SK-N-SH (cell line): ENCODE data around the gene ROBO1. TPM values are rescaled to one million over a fixed set of nuclear protein-coding genes. Genes with fewer than 3 reads are reported as not detected.

Experiments
- CTCF ChIA-PET: fragments of 300-600, 350-600 bp; formaldehyde crosslinking; extraction: SDS; loops from one replicate; lab custom pipeline; 2021; lab: Yijun Ruan, JAX
- POLR2A ChIA-PET: fragments of 350-600 bp; sonication (Branson Sonifier 250); formaldehyde crosslinking; extraction: SDS; loops from one replicate; lab custom pipeline; 2020; ENCODE audit warnings: antibody characterized with exemption, inconsistent platforms; lab: Yijun Ruan, JAX
- DNase-seq: peaks from one replicate; pipeline ENCODE4 v3.0.0; 2012
- H2AFZ ChIP-seq: fragments of 200-600 bp; sonication (generic); 2 replicates; pipeline ENCODE4 v1.8.1; 2016; ENCODE audit warnings: antibody characterized with exemption, mild to moderate bottlenecking, low read depth
- H3F3A ChIP-seq: fragments of 200-600 bp; sonication (generic); replicated peaks from 2 replicates; pipeline ENCODE3; 2016; ENCODE audit warnings: antibody characterized with exemption, mild to moderate bottlenecking; ENCODE audit not compliant: insufficient read depth
- H3K27ac ChIP-seq, 2 experiments: fragments of 200-500 bp in 1 of 2; fragments of 200-600 bp in 1 of 2; sonication (Bioruptor generic) in 1 of 2; sonication (generic), shearing (Covaris generic) in 1 of 2; 2 replicates each; pipeline versions ENCODE4 v1.5.1 to v1.6.1; 2014 to 2016; ENCODE audit warnings: low read depth in 2 of 2, inconsistent platforms in 1 of 2, low read length in 1 of 2, mild to moderate bottlenecking in 1 of 2, mixed read lengths in 1 of 2
- H3K27me3 ChIP-seq: fragments of 200-600 bp; sonication (generic), shearing (Covaris generic); 2 replicates; pipeline ENCODE4 v1.6.1; 2016; ENCODE audit warnings: mixed run types; ENCODE audit not compliant: insufficient read depth
- H3K36me3 ChIP-seq, 2 experiments: fragments of 200-500 bp in 1 of 2; fragments of 200-600 bp in 1 of 2; sonication (Bioruptor generic) in 1 of 2; sonication (generic) in 1 of 2; replicated peaks in 1 of 2; 2 replicates each; pipeline versions ENCODE3 to v1.5.1; 2014 to 2016; ENCODE audit warnings: low read length in 1 of 2, mild to moderate bottlenecking in 1 of 2; ENCODE audit not compliant: insufficient read depth in 2 of 2, control insufficient read depth in 1 of 2
- H3K4me1 ChIP-seq, 2 experiments: fragments of 200-500 bp in 1 of 2; fragments of 200-600 bp in 1 of 2; sonication (Bioruptor generic) in 1 of 2; sonication (generic), shearing (Covaris generic) in 1 of 2; 2 replicates each; pipeline versions ENCODE4 v1.5.1 to v1.6.1; 2014 to 2016; ENCODE audit warnings: low read depth in 1 of 2, low read length in 1 of 2, mixed run types in 1 of 2; ENCODE audit not compliant: insufficient read depth in 2 of 2, control insufficient read depth in 1 of 2
- H3K4me2 ChIP-seq: fragments of 200-600 bp; sonication (generic), shearing (Covaris generic); 2 replicates; pipeline ENCODE4 v1.6.1; 2017; ENCODE audit warnings: mixed run types
- H3K4me3 ChIP-seq, 2 experiments: fragments of 200-500 bp in 1 of 2; fragments of 200-600 bp in 1 of 2; sonication (Bioruptor generic) in 1 of 2; sonication (generic), shearing (Covaris generic) in 1 of 2; 2 replicates each; pipeline versions ENCODE4 v1.5.1 to v1.8.1; 2014 to 2016; ENCODE audit warnings: low read depth in 2 of 2, inconsistent platforms in 1 of 2, low read length in 1 of 2, mild to moderate bottlenecking in 1 of 2, mixed read lengths in 1 of 2, moderate library complexity in 1 of 2
- H3K79me2 ChIP-seq: fragments of 200-600 bp; sonication (generic); 2 replicates; pipeline ENCODE4 v1.8.1; 2017; ENCODE audit warnings: mild to moderate bottlenecking; ENCODE audit not compliant: insufficient read depth
- H3K9ac ChIP-seq: fragments of 200-600 bp; sonication (generic); 2 replicates; pipeline ENCODE4 v1.6.1; 2017; ENCODE audit warnings: mixed run types
- H3K9me2 ChIP-seq: fragments of 200-600 bp; sonication (generic); 2 replicates; pipeline ENCODE4 v1.6.1; 2017; ENCODE audit warnings: mixed run types
- H3K9me3 ChIP-seq: fragments of 200-600 bp; sonication (generic); 2 replicates; pipeline ENCODE4 v1.6.1; 2017; ENCODE audit warnings: mixed run types, mild to moderate bottlenecking, moderate library complexity
- H4K20me1 ChIP-seq: fragments of 200-600 bp; sonication (generic); 2 replicates; pipeline ENCODE4 v1.6.1; 2017; ENCODE audit warnings: mild to moderate bottlenecking, mixed run types; ENCODE audit not compliant: insufficient read depth
- CTCF ChIP-seq: fragments of 200-600 bp; sonication (generic); IDR thresholded peaks from 2 replicates; pipeline ENCODE4 v1.6.1; 2017; ENCODE audit warnings: antibody characterized with exemption, mild to moderate bottlenecking, moderate library complexity
- EP300 ChIP-seq, 2 experiments: IDR thresholded peaks; 2 replicates each; pipeline versions ENCODE4 v1.4.0 to v1.6.1; 2012; ENCODE audit warnings: borderline replicate concordance in 1 of 2, low read depth in 1 of 2, low read length in 1 of 2
- FOXJ3 ChIP-seq: sonication (generic); formaldehyde crosslinking; IDR thresholded peaks from 2 replicates; pipeline ENCODE4 v1.5.1; 2020; ENCODE audit warnings: mild to moderate bottlenecking, missing genetic modification reagents
- FOXM1 ChIP-seq: IDR thresholded peaks from 2 replicates; pipeline ENCODE4 v1.4.0; 2012; ENCODE audit warnings: low read depth, mild to moderate bottlenecking
- GATA2 ChIP-seq: sonication (generic); formaldehyde crosslinking; IDR thresholded peaks from 2 replicates; pipeline ENCODE4 v1.5.0; 2020; ENCODE audit warnings: mild to moderate bottlenecking, missing genetic modification reagents
- MEF2A ChIP-seq: IDR thresholded peaks from 2 replicates; pipeline ENCODE4 v1.4.0; 2012; ENCODE audit warnings: low read depth, borderline replicate concordance
- MXI1 ChIP-seq: IDR thresholded peaks from 2 replicates; pipeline ENCODE4 v1.6.1; 2012; ENCODE audit warnings: mild to moderate bottlenecking, low read depth, low read length, improper control_type of control experiment
- NRF1 ChIP-seq: IDR thresholded peaks from 2 replicates; pipeline ENCODE4 v1.6.1; 2012; ENCODE audit warnings: low read depth, mild to moderate bottlenecking, low read length
- RAD21 ChIP-seq: IDR thresholded peaks from 2 replicates; pipeline ENCODE4 v1.6.1; 2012; ENCODE audit warnings: mild to moderate bottlenecking, low read length
- RXRA ChIP-seq: IDR thresholded peaks from 2 replicates; pipeline ENCODE4 v1.4.0; 2012; ENCODE audit warnings: low read depth, mild to moderate bottlenecking, borderline replicate concordance
- SMC3 ChIP-seq: IDR thresholded peaks from 2 replicates; pipeline ENCODE4 v1.6.1; 2012; ENCODE audit warnings: low read depth, low read length, improper control_type of control experiment
- TAF1 ChIP-seq: IDR thresholded peaks from 2 replicates; pipeline ENCODE4 v1.6.1; 2012; ENCODE audit warnings: low read depth, mild to moderate bottlenecking, low read length, moderate library complexity, borderline replicate concordance
- TEAD4 ChIP-seq: IDR thresholded peaks from 2 replicates; pipeline ENCODE4 v1.4.0; 2012; ENCODE audit warnings: mild to moderate bottlenecking, borderline replicate concordance; ENCODE audit not compliant: insufficient read depth
- WGBS: methylation state at CpG from one replicate; pipeline ENCODE4 v1.1.6; 2017; ENCODE audit warnings: low lambda C conversion rate; 5-methylcytosine and 5-hydroxymethylcytosine counted together
- polyA plus RNA-seq, 3 experiments: library from polyadenylated mRNA; depleted of rRNA; stranded (reverse); fragments of >200 nt; gene quantifications; 2 replicates each; pipeline ENCODE4 v1.2.3, GENCODE V29; 2012

The ROBO1 gene
- polyA plus RNA-seq, 1 of the 3 experiments (the other 2 are of a cell fraction), result 22.7 TPM

GRCh38 chr3:79690072-79690471 lies 77.7 kb downstream of the ROBO1 start:
- Histone ChIP-seq H4K20me1 (no peaks in the 10 kb centered on the region), H3K4me3 (no peak overlapping the region), H3F3A (no peaks in the 10 kb centered on the region), H3K9ac (no peak overlapping the region), H3K79me2 (no peaks in the 10 kb centered on the region), H3K27ac (peak overlapping the region in 1 of 2 experiments; percentile 14; a peak in 1 of 4 replicates), H3K36me3 (no peaks in the 10 kb centered on the region), H3K9me3 (no peaks in the 10 kb centered on the region), H3K27me3 (no peaks in the 10 kb centered on the region), H3K4me2 (no peak overlapping the region), H2AFZ (no peak overlapping the region), H3K4me1 (peaks cover 0 to 2% of the 10 kb centered on the region in 2 experiments; a peak in 2 of 4 replicates), H3K9me2 (no peaks in the 10 kb centered on the region)
- CTCF ChIA-PET, result interaction anchor here (0.9 to 1.2 kb wide), 2 partner anchors 30 to 104 kb away, joined by 3 read pairs; no protein-coding TSS in a partner anchor
- TF ChIP-seq RAD21 (peak; percentile 8; the same call in 1 of the 2 replicates), EP300 (IDR thresholded peaks at IDR 0.05; ENCODE audit: borderline replicate concordance in 1 of 2, low read depth in 1 of 2, low read length in 1 of 2) (0 out of 4 replicates have a peak, but pooled peaks of 1 of the 2 experiments have one; percentile 52), MXI1 (no peak), GATA2 (CRISPR knock-in tag) (peak; percentile 68)
- DNase-seq, result peak; percentile 0
- WGBS, result 50% methylated on average over 1 of the region's 1 CpG
- POLR2A ChIA-PET, result no interaction called here

DNA sequence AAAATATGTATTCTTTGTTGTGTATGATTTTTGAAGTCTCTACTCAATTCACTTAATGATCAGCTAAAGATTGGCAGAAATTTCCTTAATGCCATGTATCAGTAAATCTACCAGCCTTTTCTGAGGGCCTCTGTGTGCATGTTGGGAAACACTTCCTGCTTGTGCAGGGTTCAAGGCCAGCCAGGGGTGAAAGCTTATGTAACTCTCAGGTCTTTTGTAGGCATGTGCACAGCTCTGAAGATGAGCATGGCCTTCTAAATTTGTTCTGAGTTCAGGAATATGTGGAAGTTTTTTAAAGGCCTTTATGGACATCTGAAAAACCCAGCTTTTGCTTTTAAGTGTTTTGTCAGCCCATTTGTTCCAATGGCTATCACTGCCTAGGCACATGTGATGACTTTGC lies 82.7 kb downstream of the ROBO1 start:
- POLR2A ChIA-PET, result no interaction called here
- no peak overlapping the region for H3K4me3 ChIP-seq
- no peaks in the 10 kb centered on the region for H3K36me3 ChIP-seq
- CTCF ChIA-PET, result no interaction called here
- no peak for TF ChIP-seq MXI1
- no peak for TF ChIP-seq RXRA
- no peak for TF ChIP-seq TAF1
- no peak for TF ChIP-seq FOXM1
- no peak for TF ChIP-seq MEF2A
- H2AFZ ChIP-seq, result no peak overlapping the region
- peaks cover 0 to under 1% of the 10 kb centered on the region in 2 experiments; a peak in 1 of 4 replicates for H3K4me1 ChIP-seq
- H3K9me3 ChIP-seq, result no peaks in the 10 kb centered on the region
- no peak overlapping the region for H3K4me2 ChIP-seq
- H4K20me1 ChIP-seq, result no peaks in the 10 kb centered on the region
- H3K9me2 ChIP-seq, result no peaks in the 10 kb centered on the region
- DNase-seq, result no peak
- no peaks in the 10 kb centered on the region for H3K27me3 ChIP-seq
- no peaks in the 10 kb centered on the region for H3K79me2 ChIP-seq
- H3K9ac ChIP-seq, result no peak overlapping the region
- H3K27ac ChIP-seq, result no peak overlapping the region
- no peaks in the 10 kb centered on the region for H3F3A ChIP-seq

DNA sequence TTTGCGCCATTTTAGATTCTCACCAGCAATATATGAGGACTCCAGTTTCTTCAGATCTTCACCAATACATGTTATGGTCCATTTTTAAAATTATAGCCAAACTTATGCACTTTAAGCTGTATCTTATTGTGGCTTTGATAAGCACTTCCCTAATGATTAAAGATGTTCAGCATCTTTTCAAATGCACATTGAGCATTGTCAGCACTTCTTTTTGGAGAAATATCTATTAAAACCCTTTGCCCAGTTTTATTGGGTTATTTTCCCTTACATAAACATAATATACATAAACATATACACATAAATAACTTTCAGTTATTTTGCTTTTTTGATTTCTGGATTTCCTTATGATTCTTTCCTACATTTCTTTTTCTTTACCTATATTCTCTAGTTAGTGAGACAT lies 83.8 kb downstream of the ROBO1 start:
- Histone ChIP-seq H4K20me1 (no peaks in the 10 kb centered on the region), H3K9me3 (no peaks in the 10 kb centered on the region), H3K9ac (no peak overlapping the region), H2AFZ (no peak overlapping the region), H3F3A (no peaks in the 10 kb centered on the region), H3K36me3 (no peaks in the 10 kb centered on the region), H3K4me3 (no peak overlapping the region), H3K4me1 (no peaks in the 10 kb centered on the region), H3K27me3 (no peaks in the 10 kb centered on the region), H3K79me2 (no peaks in the 10 kb centered on the region), H3K27ac (no peak overlapping the region), H3K9me2 (no peaks in the 10 kb centered on the region), H3K4me2 (no peak overlapping the region)
- DNase-seq, result no peak
- TF ChIP-seq TEAD4 (no peak), CTCF (no peak), MEF2A (no peak), EP300 (IDR thresholded peaks at IDR 0.05; ENCODE audit: borderline replicate concordance in 1 of 2, low read depth in 1 of 2, low read length in 1 of 2) (no peak), TAF1 (no peak), FOXJ3 (CRISPR knock-in tag) (no peak), SMC3 (no peak), NRF1 (no peak)
- 81% methylated on average over 1 of the region's 1 CpG for WGBS
- CTCF ChIA-PET, result no interaction called here
- POLR2A ChIA-PET, result no interaction called here
